Osteocyte (in vitro differentiated cells): ENCODE data around the gene GSTA1. TPM values are rescaled to one million over a fixed set of nuclear protein-coding genes. Genes with fewer than 3 reads are reported as not detected.
"Not testable (repeated sequence)": the region's sequence is repeated elsewhere in the genome, so short reads cannot be mapped to it uniquely, and the experiment has no call there.

Experiments
- DNase-seq: peaks from one replicate; pipeline ENCODE4 v3.0.0; 2021; ENCODE audit warnings: mixed read lengths; ENCODE audit not compliant: unreplicated experiment; ENCODE audit errors: extremely low spot score
- H3K27ac Mint-ChIP-seq: one replicate; pipeline ENCODE4 v1.8.0; 2021; ENCODE audit warnings: mild to moderate bottlenecking, mixed read lengths; ENCODE audit not compliant: unreplicated experiment
- H3K27me3 Mint-ChIP-seq: one replicate; pipeline ENCODE4 v1.8.0; 2021; ENCODE audit warnings: mixed read lengths; ENCODE audit not compliant: unreplicated experiment
- H3K36me3 Mint-ChIP-seq: one replicate; pipeline ENCODE4 v1.8.0; 2021; ENCODE audit warnings: mixed read lengths; ENCODE audit not compliant: unreplicated experiment
- H3K4me1 Mint-ChIP-seq: one replicate; pipeline ENCODE4 v1.8.0; 2021; ENCODE audit warnings: mixed read lengths; ENCODE audit not compliant: unreplicated experiment
- H3K4me3 Mint-ChIP-seq: one replicate; pipeline ENCODE4 v1.8.0; 2021; ENCODE audit warnings: mild to moderate bottlenecking, moderate library complexity, mixed read lengths; ENCODE audit not compliant: unreplicated experiment
- H3K9me3 Mint-ChIP-seq: one replicate; pipeline ENCODE4 v1.8.0; 2021; ENCODE audit warnings: mixed read lengths; ENCODE audit not compliant: unreplicated experiment
- CTCF ChIP-seq: fragments of 200-600 bp; sonication (generic); IDR thresholded peaks from 2 replicates; pipeline ENCODE4 v1.5.0; 2021; ENCODE audit warnings: antibody characterized with exemption, mild to moderate bottlenecking, moderate library complexity
- long read RNA-seq: library from polyadenylated mRNA; unstranded; transcript quantifications from one replicate; pipeline ENCODE4 v2.0.0, GENCODE V29; 2021
- total RNA-seq: library from RNA; stranded (reverse); gene quantifications from 2 replicates; pipeline ENCODE4 v1.2.1, GENCODE V29; 2021

The GSTA1 gene
- not detected in 2 replicates for total RNA-seq
- long read RNA-seq: 0 reads

- H3K27me3 Mint-ChIP-seq: peaks cover 24% of the 10 kb centered on the region
- H3K4me3 Mint-ChIP-seq, H3K36me3 Mint-ChIP-seq, DNase-seq, H3K27ac Mint-ChIP-seq, H3K9me3 Mint-ChIP-seq, H3K4me1 Mint-ChIP-seq: not testable (repeated sequence)
Measured at GRCh38 chr6:52803668-52804255, at the start of gene GSTA1. Gene GSTA1, minus strand, starts transcription at chr6:52803816. Its CDS starts 4,549 bp downstream, at chr6:52799267.

GRCh38 chr6:52849137-52849536 lies 45.5 kb upstream of the GSTA1 start:
- H3K27ac Mint-ChIP-seq: no peak overlapping the region
- H3K36me3 Mint-ChIP-seq: no peaks in the 10 kb centered on the region
- peaks cover 5% of the 10 kb centered on the region for H3K9me3 Mint-ChIP-seq
- no peaks in the 10 kb centered on the region for H3K4me1 Mint-ChIP-seq
- H3K4me3 Mint-ChIP-seq: no peak overlapping the region
- TF ChIP-seq CTCF: no peak
- DNase-seq: no peak
- H3K27me3 Mint-ChIP-seq: peaks cover 60% of the 10 kb centered on the region

- H3K4me3 Mint-ChIP-seq: no peak overlapping the region
- peaks cover 43% of the 10 kb centered on the region for H3K27me3 Mint-ChIP-seq
- no peak for DNase-seq
- H3K4me1 Mint-ChIP-seq: no peaks in the 10 kb centered on the region
- no peak overlapping the region for H3K27ac Mint-ChIP-seq
- no peak for TF ChIP-seq CTCF
- no peaks in the 10 kb centered on the region for H3K36me3 Mint-ChIP-seq
- H3K9me3 Mint-ChIP-seq: peaks cover 5% of the 10 kb centered on the region
Measured at GRCh38 chr6:52846002-52846401, 42.4 kb upstream of the GSTA1 start.

- Mint-ChIP-seq H3K27me3 (peaks cover 46% of the 10 kb centered on the region), H3K27ac (no peak overlapping the region), H3K36me3 (no peaks in the 10 kb centered on the region), H3K4me1 (no peaks in the 10 kb centered on the region), H3K4me3 (no peak overlapping the region), H3K9me3 (peaks cover 5% of the 10 kb centered on the region)
- TF ChIP-seq CTCF: no peak
- DNase-seq: no peak
Measured at GRCh38 chr6:52843605-52844004, 40.0 kb upstream of the GSTA1 start.

- TF ChIP-seq CTCF: no peak
- H3K36me3 Mint-ChIP-seq: no peaks in the 10 kb centered on the region
- DNase-seq: no peak
- no peaks in the 10 kb centered on the region for H3K9me3 Mint-ChIP-seq
- H3K4me1 Mint-ChIP-seq: no peaks in the 10 kb centered on the region
- no peak within 1 kb of the TSS for H3K4me3 Mint-ChIP-seq
- no peak within 1 kb of the TSS for H3K27ac Mint-ChIP-seq
- H3K27me3 Mint-ChIP-seq: peaks cover 53% of the 10 kb centered on the region
Measured at GRCh38 chr6:52840763-52841585, 37.4 kb upstream of the GSTA1 start, which contains the start of gene GSTA5. Gene GSTA5, minus strand, starts transcription at chr6:52840813.
